ENCODE results near the gene TNNT3. TPM values are rescaled to one million over a fixed set of nuclear protein-coding genes. Genes with fewer than 3 reads are reported as not detected.
"Not testable (repeated sequence)": the region's sequence is repeated elsewhere in the genome, so short reads cannot be mapped to it uniquely, and the experiment has no call there.

The TNNT3 gene
- total RNA-seq, 4 donors from 2014 or later: 1.9 to 3.3 TPM; not detected in 2

DNA sequence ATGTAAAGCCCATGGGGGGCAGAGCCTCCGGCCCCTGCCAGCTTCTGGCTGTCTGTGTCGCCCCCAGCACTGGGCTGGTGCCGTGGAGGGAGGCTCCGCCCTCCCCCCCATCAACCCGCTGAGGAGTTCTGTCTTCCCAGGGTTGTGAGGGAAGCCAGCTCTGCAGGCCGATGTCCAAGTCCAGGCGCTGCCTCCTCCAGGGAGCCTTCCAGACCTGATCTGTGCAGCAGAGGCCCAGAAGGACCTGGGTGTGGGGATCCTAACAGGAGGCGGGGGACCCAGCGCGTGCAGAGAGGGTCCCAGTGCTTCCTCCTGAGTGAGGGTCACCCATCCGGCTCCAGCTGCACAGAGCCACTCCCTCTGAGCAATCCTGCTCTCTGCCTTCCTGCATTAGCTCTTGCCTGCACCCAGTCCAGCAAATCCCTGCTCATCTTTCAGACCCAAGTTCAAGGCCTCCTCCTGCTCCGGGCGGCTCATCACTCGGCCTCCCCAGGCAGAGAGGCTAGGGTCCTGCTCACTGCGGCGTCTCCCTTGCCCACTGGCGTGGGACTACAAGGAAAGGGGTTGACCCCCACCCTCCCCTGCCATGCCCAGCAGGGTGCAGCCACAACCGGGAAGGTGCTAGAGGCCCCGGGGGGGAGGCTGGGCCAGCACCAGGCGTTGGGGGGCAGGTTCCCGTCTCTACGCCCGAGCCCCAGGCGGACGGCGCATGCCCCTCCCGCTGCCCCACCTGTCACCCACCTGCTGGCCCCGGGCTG is 44.2 kb upstream of the TNNT3 start:
- Histone ChIP-seq H3K27ac (peak overlapping the region; percentile 60 to 74 (median 67)), H3K9me3 (no peaks in the 10 kb centered on the region), H3K4me1 (peaks cover 0 to 53% (median 14%) of the 10 kb centered on the region in 4 donors), H3K36me3 (no peaks in the 10 kb centered on the region), H3K27me3 (no peaks in the 10 kb centered on the region), H3K4me3 (no peak overlapping the region)
- in situ Hi-C loops (cut with MboI; ENCODE audit: low pct_ligation_motif_present in 1 of 4, low pct_unique_long_range_greater_than_20kb in 1 of 4, low sequenced_read_pairs in 3 of 4): no loop called here
- peak; percentile 7 for DNase-seq
- WGBS, 2 donors (ENCODE audit: low coverage in 1 of 2): 65% methylated on average over 25 of the region's 28 CpGs; no CpG with 5 or more reads in 1 of the 2 donors
- TF ChIP-seq POLR2AphosphoS5 (IDR thresholded peaks at IDR 0.05): no peak
- TF ChIP-seq POLR2A (IDR thresholded peaks at IDR 0.05): no peak
- TF ChIP-seq EP300 (IDR thresholded peaks at IDR 0.05; ENCODE audit: low read depth): no peak
- TF ChIP-seq CTCF (IDR thresholded peaks at IDR 0.05): no peak
- intact Hi-C loops (cut with DNase I; ENCODE audit: low total_unique reads): no loop called here

DNA sequence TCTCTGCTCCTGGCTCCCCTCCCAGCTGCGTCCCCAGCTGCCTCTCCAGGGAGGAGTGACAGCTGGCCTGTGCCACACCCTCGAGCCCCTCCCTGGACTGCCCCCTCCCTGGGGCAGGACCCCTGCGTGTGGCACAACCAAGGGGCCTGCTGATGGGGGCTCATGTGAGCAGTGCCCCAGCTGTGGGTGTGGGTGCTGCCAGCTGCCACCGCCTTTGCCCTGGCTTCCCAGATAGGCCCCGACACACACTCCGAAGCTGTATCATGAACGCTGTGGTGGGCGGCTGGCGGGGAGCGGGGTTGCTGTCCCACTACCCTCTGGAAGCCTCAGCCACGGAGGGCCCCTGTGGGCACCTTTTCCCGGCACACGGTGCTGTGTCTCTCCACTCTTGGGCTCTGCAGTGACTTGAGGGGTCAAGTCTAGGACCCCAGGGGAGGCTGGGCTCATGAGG is 43.6 kb upstream of the TNNT3 start:
- H3K4me3 ChIP-seq; H3K27me3 ChIP-seq; in situ Hi-C loops (cut with MboI; ENCODE audit: low pct_ligation_motif_present in 1 of 4, low pct_unique_long_range_greater_than_20kb in 1 of 4, low sequenced_read_pairs in 3 of 4); intact Hi-C loops (cut with DNase I; ENCODE audit: low total_unique reads); DNase-seq; H3K36me3 ChIP-seq; H3K9me3 ChIP-seq: not testable (repeated sequence)
- H3K4me1 ChIP-seq: peaks cover 0 to 53% (median 11%) of the 10 kb centered on the region in 4 donors
- H3K27ac ChIP-seq: peak overlapping the region; percentile 60 to 74 (median 67)
- 71% methylated on average over 13 of the region's 13 CpGs; no CpG with 5 or more reads in 1 of the 2 donors for WGBS, 2 donors (ENCODE audit: low coverage in 1 of 2)

- in situ Hi-C loops (cut with MboI; ENCODE audit: low pct_ligation_motif_present in 1 of 4, low pct_unique_long_range_greater_than_20kb in 1 of 4, low sequenced_read_pairs in 3 of 4): no loop called here
- no peaks in the 10 kb centered on the region for H3K36me3 ChIP-seq
- peak overlapping the region; percentile 60 to 74 (median 67) for H3K27ac ChIP-seq
- H3K9me3 ChIP-seq: no peaks in the 10 kb centered on the region
- peak; percentile 60 for DNase-seq
- WGBS, 2 donors (ENCODE audit: low coverage in 1 of 2): 20 to 27% methylated on average over 2 to 22 of the region's 26 CpGs
- H3K27me3 ChIP-seq: no peaks in the 10 kb centered on the region
- H3K4me1 ChIP-seq: peaks cover 0 to 58% (median 13%) of the 10 kb centered on the region in 4 donors
- TF ChIP-seq EP300 (IDR thresholded peaks at IDR 0.05; ENCODE audit: low read depth) (no peak), POLR2AphosphoS5 (IDR thresholded peaks at IDR 0.05) (peak in 1 of 3 donors; percentile 4), CTCF (IDR thresholded peaks at IDR 0.05) (peak; percentile 48 to 64 (median 55)), POLR2A (IDR thresholded peaks at IDR 0.05) (peak; percentile 19)
- intact Hi-C loops (cut with DNase I; ENCODE audit: low total_unique reads): no loop called here
- no peak overlapping the region for H3K4me3 ChIP-seq
Measured at GRCh38 chr11:1876361-1877063, 43.0 kb upstream of the TNNT3 start.

DNA sequence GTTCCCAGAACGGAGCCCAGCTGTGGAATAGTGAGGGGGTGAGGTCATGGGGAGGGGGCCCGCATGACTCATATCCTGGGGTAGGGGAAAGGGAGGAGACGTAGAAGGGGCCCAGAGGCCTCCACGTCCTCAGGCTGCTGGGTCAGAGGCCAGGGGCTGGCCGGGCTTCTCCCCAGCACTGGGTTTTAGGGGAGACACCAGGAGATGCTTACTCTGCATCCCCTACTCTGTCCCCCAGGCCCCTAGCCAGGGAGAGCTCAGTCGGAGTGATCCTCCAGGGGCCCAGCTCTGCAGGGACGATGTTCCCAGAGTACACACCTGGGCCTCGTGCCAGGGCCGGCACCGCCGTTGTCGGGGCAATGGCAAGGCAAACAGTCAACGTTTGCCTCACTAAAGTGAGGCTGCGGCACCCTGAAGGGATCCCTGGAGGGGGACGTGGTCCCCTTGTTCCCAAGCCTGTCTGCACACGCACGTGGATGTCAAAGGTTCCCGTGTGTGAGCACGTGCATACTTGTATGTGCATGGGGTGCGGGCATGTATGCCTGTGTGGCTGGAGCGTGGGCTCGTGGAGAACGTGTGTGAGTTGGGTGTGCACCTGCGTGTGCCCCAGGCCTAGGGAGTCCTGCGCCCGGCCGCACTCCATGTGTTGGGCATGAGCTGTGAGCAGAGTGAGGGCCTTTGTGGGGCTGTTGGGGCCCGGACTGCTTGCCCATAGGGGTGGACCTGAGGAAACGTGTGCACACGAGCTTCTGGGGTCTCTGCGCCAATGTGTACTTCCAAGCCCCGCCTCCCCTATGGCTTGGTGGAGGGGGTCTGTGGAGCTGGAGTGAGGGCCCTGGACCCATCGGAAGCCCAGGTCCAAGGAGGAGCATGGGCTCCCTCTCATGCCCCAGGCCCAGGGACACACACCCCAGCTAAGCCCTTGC is 42.0 kb upstream of the TNNT3 start:
- no peaks in the 10 kb centered on the region for H3K36me3 ChIP-seq
- 59% methylated on average over 27 of the region's 33 CpGs; no CpG with 5 or more reads in 1 of the 2 donors for WGBS, 2 donors (ENCODE audit: low coverage in 1 of 2)
- H3K27ac ChIP-seq: peak overlapping the region; percentile 60 to 74 (median 67)
- TF ChIP-seq POLR2A (IDR thresholded peaks at IDR 0.05) (no peak), POLR2AphosphoS5 (IDR thresholded peaks at IDR 0.05) (peak in 1 of 3 donors; percentile 24)
- in situ Hi-C loops (cut with MboI; ENCODE audit: low pct_ligation_motif_present in 1 of 4, low pct_unique_long_range_greater_than_20kb in 1 of 4, low sequenced_read_pairs in 3 of 4): no loop called here
- H3K27me3 ChIP-seq: no peaks in the 10 kb centered on the region
- no peak overlapping the region for H3K4me3 ChIP-seq
- peaks cover 0 to 66% (median 17%) of the 10 kb centered on the region in 4 donors for H3K4me1 ChIP-seq
- H3K9me3 ChIP-seq: no peaks in the 10 kb centered on the region
- peak; percentile 51 for DNase-seq
- intact Hi-C loops (cut with DNase I; ENCODE audit: low total_unique reads): no loop called here
